Uterus (tissue), 2 donors: Measurements from ENCODE around the gene ATP9B.
"Not testable (repeated sequence)": the region's sequence is repeated elsewhere in the genome, so short reads cannot be mapped to it uniquely, and the experiment has no call there.

Experiments
- CTCF ChIP-seq, 4 experiments: fragments of 200-600 bp in 2 of 4; fragments of 450-650 bp in 2 of 4; sonication (generic) in 2 of 4; IDR thresholded peaks; one replicate each; pipeline ENCODE4 v1.5.1; 2016 to 2019; ENCODE audit warnings: antibody characterized with exemption in 4 of 4, mild to moderate bottlenecking in 2 of 4, moderate library complexity in 1 of 4
- POLR2A ChIP-seq, 2 donors: fragments of 450-650 bp; IDR thresholded peaks; one replicate each; pipeline ENCODE4 v1.6.1; 2016; ENCODE audit warnings: antibody characterized with exemption in 2 of 2, mild to moderate bottlenecking in 1 of 2, moderate library complexity in 1 of 2

GRCh38 chr18:79078791-79079190 lies 9.6 kb downstream of the ATP9B start:
- TF ChIP-seq POLR2A, CTCF (IDR thresholded peaks at IDR 0.05): not testable (repeated sequence)
